SK-N-SH (cell line): ENCODE measurements around the gene RAET1L. TPM values are rescaled to one million over a fixed set of nuclear protein-coding genes. Genes with fewer than 3 reads are reported as not detected.

ENCODE experiments used
- CTCF ChIA-PET: fragments of 300-600, 350-600 bp; formaldehyde crosslinking; extraction: SDS; loops from one replicate; lab custom pipeline; 2021; lab: Yijun Ruan, JAX
- POLR2A ChIA-PET: fragments of 350-600 bp; sonication (Branson Sonifier 250); formaldehyde crosslinking; extraction: SDS; loops from one replicate; lab custom pipeline; 2020; ENCODE audit warnings: antibody characterized with exemption, inconsistent platforms; lab: Yijun Ruan, JAX
- DNase-seq: peaks from one replicate; pipeline ENCODE4 v3.0.0; 2012
- H2AFZ ChIP-seq: fragments of 200-600 bp; sonication (generic); 2 replicates; pipeline ENCODE4 v1.8.1; 2016; ENCODE audit warnings: antibody characterized with exemption, mild to moderate bottlenecking, low read depth
- H3F3A ChIP-seq: fragments of 200-600 bp; sonication (generic); replicated peaks from 2 replicates; pipeline ENCODE3; 2016; ENCODE audit warnings: antibody characterized with exemption, mild to moderate bottlenecking; ENCODE audit not compliant: insufficient read depth
- H3K27ac ChIP-seq, 2 experiments: fragments of 200-500 bp in 1 of 2; fragments of 200-600 bp in 1 of 2; sonication (Bioruptor generic) in 1 of 2; sonication (generic), shearing (Covaris generic) in 1 of 2; 2 replicates each; pipeline versions ENCODE4 v1.5.1 to v1.6.1; 2014 to 2016; ENCODE audit warnings: low read depth in 2 of 2, inconsistent platforms in 1 of 2, low read length in 1 of 2, mild to moderate bottlenecking in 1 of 2, mixed read lengths in 1 of 2
- H3K27me3 ChIP-seq: fragments of 200-600 bp; sonication (generic), shearing (Covaris generic); 2 replicates; pipeline ENCODE4 v1.6.1; 2016; ENCODE audit warnings: mixed run types; ENCODE audit not compliant: insufficient read depth
- H3K36me3 ChIP-seq, 2 experiments: fragments of 200-500 bp in 1 of 2; fragments of 200-600 bp in 1 of 2; sonication (Bioruptor generic) in 1 of 2; sonication (generic) in 1 of 2; replicated peaks in 1 of 2; 2 replicates each; pipeline versions ENCODE3 to v1.5.1; 2014 to 2016; ENCODE audit warnings: low read length in 1 of 2, mild to moderate bottlenecking in 1 of 2; ENCODE audit not compliant: insufficient read depth in 2 of 2, control insufficient read depth in 1 of 2
- H3K4me1 ChIP-seq, 2 experiments: fragments of 200-500 bp in 1 of 2; fragments of 200-600 bp in 1 of 2; sonication (Bioruptor generic) in 1 of 2; sonication (generic), shearing (Covaris generic) in 1 of 2; 2 replicates each; pipeline versions ENCODE4 v1.5.1 to v1.6.1; 2014 to 2016; ENCODE audit warnings: low read depth in 1 of 2, low read length in 1 of 2, mixed run types in 1 of 2; ENCODE audit not compliant: insufficient read depth in 2 of 2, control insufficient read depth in 1 of 2
- H3K4me2 ChIP-seq: fragments of 200-600 bp; sonication (generic), shearing (Covaris generic); 2 replicates; pipeline ENCODE4 v1.6.1; 2017; ENCODE audit warnings: mixed run types
- H3K4me3 ChIP-seq, 2 experiments: fragments of 200-500 bp in 1 of 2; fragments of 200-600 bp in 1 of 2; sonication (Bioruptor generic) in 1 of 2; sonication (generic), shearing (Covaris generic) in 1 of 2; 2 replicates each; pipeline versions ENCODE4 v1.5.1 to v1.8.1; 2014 to 2016; ENCODE audit warnings: low read depth in 2 of 2, inconsistent platforms in 1 of 2, low read length in 1 of 2, mild to moderate bottlenecking in 1 of 2, mixed read lengths in 1 of 2, moderate library complexity in 1 of 2
- H3K79me2 ChIP-seq: fragments of 200-600 bp; sonication (generic); 2 replicates; pipeline ENCODE4 v1.8.1; 2017; ENCODE audit warnings: mild to moderate bottlenecking; ENCODE audit not compliant: insufficient read depth
- H3K9ac ChIP-seq: fragments of 200-600 bp; sonication (generic); 2 replicates; pipeline ENCODE4 v1.6.1; 2017; ENCODE audit warnings: mixed run types
- H3K9me2 ChIP-seq: fragments of 200-600 bp; sonication (generic); 2 replicates; pipeline ENCODE4 v1.6.1; 2017; ENCODE audit warnings: mixed run types
- H3K9me3 ChIP-seq: fragments of 200-600 bp; sonication (generic); 2 replicates; pipeline ENCODE4 v1.6.1; 2017; ENCODE audit warnings: mixed run types, mild to moderate bottlenecking, moderate library complexity
- H4K20me1 ChIP-seq: fragments of 200-600 bp; sonication (generic); 2 replicates; pipeline ENCODE4 v1.6.1; 2017; ENCODE audit warnings: mild to moderate bottlenecking, mixed run types; ENCODE audit not compliant: insufficient read depth
- CTCF ChIP-seq: fragments of 200-600 bp; sonication (generic); IDR thresholded peaks from 2 replicates; pipeline ENCODE4 v1.6.1; 2017; ENCODE audit warnings: antibody characterized with exemption, mild to moderate bottlenecking, moderate library complexity
- FOXJ3 ChIP-seq: sonication (generic); formaldehyde crosslinking; IDR thresholded peaks from 2 replicates; pipeline ENCODE4 v1.5.1; 2020; ENCODE audit warnings: mild to moderate bottlenecking, missing genetic modification reagents
- FOXM1 ChIP-seq: IDR thresholded peaks from 2 replicates; pipeline ENCODE4 v1.4.0; 2012; ENCODE audit warnings: low read depth, mild to moderate bottlenecking
- GATA2 ChIP-seq: sonication (generic); formaldehyde crosslinking; IDR thresholded peaks from 2 replicates; pipeline ENCODE4 v1.5.0; 2020; ENCODE audit warnings: mild to moderate bottlenecking, missing genetic modification reagents
- MAX ChIP-seq: IDR thresholded peaks from 2 replicates; pipeline ENCODE4 v1.4.0; 2012; ENCODE audit warnings: low read depth
- MEF2A ChIP-seq: IDR thresholded peaks from 2 replicates; pipeline ENCODE4 v1.4.0; 2012; ENCODE audit warnings: low read depth, borderline replicate concordance
- RAD21 ChIP-seq: IDR thresholded peaks from 2 replicates; pipeline ENCODE4 v1.6.1; 2012; ENCODE audit warnings: mild to moderate bottlenecking, low read length
- SIN3A ChIP-seq: IDR thresholded peaks from 2 replicates; pipeline ENCODE4 v1.6.1; 2012; ENCODE audit warnings: low read depth, mild to moderate bottlenecking, low read length, moderate library complexity, borderline replicate concordance
- TCF12 ChIP-seq: IDR thresholded peaks from 2 replicates; pipeline ENCODE4 v1.4.0; 2012
- TEAD4 ChIP-seq: IDR thresholded peaks from 2 replicates; pipeline ENCODE4 v1.4.0; 2012; ENCODE audit warnings: mild to moderate bottlenecking, borderline replicate concordance; ENCODE audit not compliant: insufficient read depth
- USF1 ChIP-seq: IDR thresholded peaks from 2 replicates; pipeline ENCODE4 v1.4.0; 2012; ENCODE audit warnings: low read depth, borderline replicate concordance
- WGBS: methylation state at CpG from one replicate; pipeline ENCODE4 v1.1.6; 2017; ENCODE audit warnings: low lambda C conversion rate; 5-methylcytosine and 5-hydroxymethylcytosine counted together
- polyA plus RNA-seq, 3 experiments: library from polyadenylated mRNA; depleted of rRNA; stranded (reverse); fragments of >200 nt; gene quantifications; 2 replicates each; pipeline ENCODE4 v1.2.3, GENCODE V29; 2012

RAET1L gene
- polyA plus RNA-seq, 1 of the 3 experiments (the other 2 are of a cell fraction) = not detected

GRCh38 chr6:150058986-150059385 is 33.7 kb upstream of the RAET1L start:
- H3K79me2 ChIP-seq = no peaks in the 10 kb centered on the region
- H3K27ac ChIP-seq = no peak overlapping the region
- no peaks in the 10 kb centered on the region for H4K20me1 ChIP-seq
- H3K9me2 ChIP-seq = no peaks in the 10 kb centered on the region
- no peak overlapping the region for H2AFZ ChIP-seq
- TF ChIP-seq FOXM1 (no peak), USF1 (no peak), FOXJ3 (CRISPR knock-in tag) (no peak)
- H3K4me2 ChIP-seq = no peak overlapping the region
- no peaks in the 10 kb centered on the region for H3K9me3 ChIP-seq
- no peaks in the 10 kb centered on the region for H3K36me3 ChIP-seq
- 71% methylated on average over 6 of the region's 6 CpGs for WGBS
- no peak for DNase-seq
- H3F3A ChIP-seq = no peaks in the 10 kb centered on the region
- no peak overlapping the region for H3K4me3 ChIP-seq
- no peaks in the 10 kb centered on the region for H3K4me1 ChIP-seq
- ChIA-PET CTCF (no interaction called here), POLR2A (no interaction called here)
- peaks cover 38% of the 10 kb centered on the region for H3K27me3 ChIP-seq
- H3K9ac ChIP-seq = no peak overlapping the region

GRCh38 chr6:150058231-150058792 is 33.0 kb upstream of the RAET1L start:
- ChIA-PET CTCF (no interaction called here), POLR2A (no interaction called here)
- no peak for TF ChIP-seq SIN3A
- no peak for TF ChIP-seq GATA2 (CRISPR knock-in tag)
- no peak for TF ChIP-seq TCF12
- no peak for TF ChIP-seq CTCF
- TF ChIP-seq, all 33 proteins: peak for 0
- H3K9me2 ChIP-seq = no peaks in the 10 kb centered on the region
- H3K27ac ChIP-seq = no peak overlapping the region
- no peaks in the 10 kb centered on the region for H3F3A ChIP-seq
- H3K79me2 ChIP-seq = no peaks in the 10 kb centered on the region
- no peak overlapping the region for H3K4me3 ChIP-seq
- peaks cover 45% of the 10 kb centered on the region for H3K27me3 ChIP-seq
- H3K36me3 ChIP-seq = no peaks in the 10 kb centered on the region
- no peak overlapping the region for H3K4me2 ChIP-seq
- no peaks in the 10 kb centered on the region for H3K4me1 ChIP-seq
- H4K20me1 ChIP-seq = no peaks in the 10 kb centered on the region
- 47% methylated on average over 14 of the region's 14 CpGs for WGBS
- no peak for DNase-seq
- H3K9ac ChIP-seq = no peak overlapping the region
- no peak overlapping the region for H2AFZ ChIP-seq
- no peaks in the 10 kb centered on the region for H3K9me3 ChIP-seq

- ChIA-PET POLR2A (no interaction called here), CTCF (no interaction called here)
- no peak for TF ChIP-seq MEF2A
- TF ChIP-seq MAX = no peak
- TF ChIP-seq GATA2 (CRISPR knock-in tag) = no peak
- TF ChIP-seq TCF12 = no peak
- no peak for TF ChIP-seq RAD21
- TF ChIP-seq CTCF = no peak
- no peak for TF ChIP-seq TEAD4
- Histone ChIP-seq H3K36me3 (no peaks in the 10 kb centered on the region), H3K4me2 (no peak overlapping the region), H3K27ac (no peak overlapping the region), H3K27me3 (peaks cover 45% of the 10 kb centered on the region), H4K20me1 (no peaks in the 10 kb centered on the region), H2AFZ (no peak overlapping the region), H3K9ac (no peak overlapping the region), H3K9me3 (no peaks in the 10 kb centered on the region), H3K4me3 (no peak overlapping the region), H3K79me2 (no peaks in the 10 kb centered on the region), H3K9me2 (no peaks in the 10 kb centered on the region), H3K4me1 (no peaks in the 10 kb centered on the region), H3F3A (no peaks in the 10 kb centered on the region)
- no peak for DNase-seq
- 25% methylated on average over 24 of the region's 29 CpGs for WGBS
These were observed 32.2 kb upstream of the RAET1L start for GRCh38 chr6:150057501-150057951.
